GM21360 (cell line): ENCODE results near the gene CHIA.

Source experiments
- ATAC-seq: cut with Tn5 transposase; IDR thresholded peaks from one replicate; pipeline ENCODE4 v1.9.1; 2021; ENCODE audit warnings: mild to moderate bottlenecking, moderate library complexity; ENCODE audit not compliant: unreplicated experiment

Gene CHIA

GRCh38 chr1:111290630-111291029 lies at the start of gene CHIA:
Gene CHIA, plus strand, starts transcription at chr1:111290851. Its CDS starts 19,617 bp downstream, at chr1:111310468.
- no peak for ATAC-seq

DNA sequence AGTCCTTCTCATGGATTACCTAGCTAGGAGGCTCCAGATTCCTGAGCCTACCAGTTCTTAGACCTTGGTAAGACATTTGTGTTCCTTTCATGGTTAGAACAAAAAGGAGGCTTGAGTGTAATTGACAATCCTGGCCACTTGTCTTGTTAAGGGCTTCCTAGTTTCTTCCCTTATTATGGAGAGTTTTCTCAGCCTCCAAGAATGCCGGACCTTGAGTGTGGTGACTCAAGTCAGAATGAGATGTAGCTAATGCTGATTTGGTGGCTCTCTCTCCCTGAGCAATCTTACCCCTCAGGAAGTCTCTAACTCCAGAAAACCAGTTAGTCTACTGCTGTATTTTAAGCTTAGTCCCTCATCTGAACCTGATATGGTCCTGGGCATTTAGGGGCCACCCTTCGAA lies 48.9 kb upstream of the CHIA start:
- ATAC-seq = no peak

DNA sequence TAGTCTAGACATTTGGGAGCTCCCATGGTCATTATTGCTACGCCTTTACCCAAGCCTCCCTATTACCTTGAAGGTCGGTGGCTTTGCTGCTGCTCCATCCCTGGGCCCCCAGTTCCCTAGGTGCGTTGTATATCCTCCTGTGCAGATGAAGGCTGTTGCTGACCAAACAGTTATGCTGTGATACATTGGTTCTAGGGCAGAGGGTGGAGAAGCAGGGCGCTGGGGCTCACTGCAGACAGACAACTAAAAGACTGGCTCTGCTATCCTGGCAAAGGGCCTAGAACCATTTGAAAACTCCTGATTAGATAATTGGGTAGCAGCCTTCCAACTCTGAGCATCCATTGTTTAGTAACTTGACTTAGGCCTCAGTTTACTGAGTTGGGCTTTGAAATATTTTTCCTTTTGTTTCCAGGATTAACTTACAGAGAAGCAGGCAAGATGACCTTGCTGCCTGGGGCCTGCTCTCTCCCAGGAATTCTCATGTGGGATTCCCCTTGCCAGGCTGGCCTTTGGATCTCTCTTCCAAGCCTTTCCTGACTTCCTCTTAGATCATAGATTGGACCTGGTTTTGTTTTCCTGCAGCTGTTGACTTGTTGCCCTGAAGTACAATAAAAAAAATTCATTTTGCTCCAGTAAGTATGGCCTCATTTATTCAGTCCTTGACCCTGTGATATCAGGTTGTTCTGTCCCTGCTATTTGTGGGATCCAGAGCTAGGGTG lies 47.7 kb upstream of the CHIA start:
- ATAC-seq = no peak

DNA sequence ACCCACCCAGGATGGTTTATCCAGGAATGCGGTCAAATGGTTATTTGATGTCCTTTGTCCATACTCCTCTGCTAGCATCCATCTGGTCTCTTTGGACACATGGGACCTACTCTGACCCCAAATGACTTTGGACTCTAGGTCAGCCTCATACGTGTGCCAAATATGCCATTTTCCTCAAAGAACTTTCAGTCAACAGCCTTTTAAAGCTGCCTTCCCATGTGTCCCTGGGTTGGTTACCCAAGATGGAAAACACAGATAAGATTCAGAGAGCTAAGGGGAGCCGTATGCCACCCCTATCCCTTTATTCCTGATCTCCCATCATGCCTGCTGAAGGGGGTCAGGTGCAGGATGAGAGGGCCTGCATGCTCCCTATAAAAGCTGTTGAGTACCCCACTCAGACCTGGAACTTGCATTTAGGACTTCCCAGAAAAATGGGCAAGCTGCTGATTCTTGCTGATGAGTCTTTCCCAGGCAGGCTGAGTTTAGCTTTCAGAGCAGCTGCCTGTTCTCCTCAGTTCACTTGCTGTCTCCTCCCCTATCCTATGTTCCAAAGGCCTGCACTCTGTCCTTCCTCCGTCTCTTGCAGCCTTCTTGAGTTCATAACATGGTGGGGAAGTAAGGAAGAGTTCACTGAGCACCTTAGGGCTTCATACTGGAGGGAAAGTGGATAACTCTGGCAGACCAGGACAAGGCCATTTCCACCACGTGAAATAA lies 43.4 kb upstream of the CHIA start:
- ATAC-seq = no peak

- ATAC-seq = no peak
Measured at GRCh38 chr1:111249960-111250359, 40.7 kb upstream of the CHIA start.

GRCh38 chr1:111251570-111251969 lies 39.1 kb upstream of the CHIA start:
- ATAC-seq = no peak

GRCh38 chr1:111252786-111253185 lies 37.9 kb upstream of the CHIA start:
- no peak for ATAC-seq

DNA sequence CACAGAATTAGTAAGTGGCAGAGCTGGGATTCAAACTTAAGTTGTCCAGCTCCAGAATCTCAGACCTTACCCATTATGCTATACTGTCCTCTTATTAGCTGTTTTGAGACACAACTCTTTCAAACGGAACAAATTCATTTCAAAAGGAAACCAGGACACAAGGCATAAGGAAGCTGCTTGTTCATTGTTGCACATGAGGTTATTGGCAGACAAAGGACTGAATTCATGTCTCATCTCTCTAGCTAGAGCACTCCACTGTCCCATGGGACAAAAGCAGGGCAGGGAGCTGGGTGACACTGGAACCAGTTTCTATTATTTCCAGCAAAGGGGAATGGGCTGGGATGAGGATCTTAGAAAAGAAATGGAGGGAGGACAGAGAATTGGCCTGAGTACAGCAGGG lies 36.8 kb upstream of the CHIA start:
- no peak for ATAC-seq

DNA sequence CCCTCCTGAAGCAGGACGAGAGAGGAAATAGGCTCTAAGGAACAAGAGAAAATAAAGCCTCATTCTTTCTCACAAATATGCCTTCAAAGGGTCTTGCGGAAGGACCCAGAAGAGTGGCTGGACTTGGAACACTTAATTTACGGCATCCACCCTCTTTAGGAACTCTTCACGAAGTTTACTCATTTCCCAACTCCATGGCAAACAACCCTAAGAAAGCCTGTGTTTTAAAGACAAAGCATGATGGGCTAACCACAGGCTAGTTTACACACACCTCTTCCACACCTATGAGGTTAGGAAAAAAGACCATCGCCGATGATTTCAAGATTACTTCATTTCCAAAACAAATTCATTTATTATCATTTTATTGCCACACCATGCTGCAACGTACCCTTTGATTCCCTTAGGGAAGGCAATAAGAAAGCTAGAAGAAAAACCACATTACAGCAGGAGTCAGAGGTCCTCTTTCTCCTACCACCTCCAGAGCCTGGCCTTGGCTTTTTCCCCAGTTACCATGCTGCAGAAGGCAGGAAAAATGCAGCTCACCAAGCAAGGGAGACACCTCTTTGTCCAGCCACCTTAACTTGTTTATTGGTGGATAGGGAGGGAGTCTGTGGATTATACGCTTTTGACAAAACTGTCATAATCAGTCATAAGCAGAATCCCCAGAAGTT lies 33.5 kb upstream of the CHIA start:
- ATAC-seq = no peak

- ATAC-seq = no peak
Measured at GRCh38 chr1:111267801-111268508, 22.7 kb upstream of the CHIA start.

GRCh38 chr1:111269825-111270406 lies 20.7 kb upstream of the CHIA start:
- no peak for ATAC-seq

- no peak for ATAC-seq
Measured at GRCh38 chr1:111270771-111271463, 19.7 kb upstream of the CHIA start.

DNA sequence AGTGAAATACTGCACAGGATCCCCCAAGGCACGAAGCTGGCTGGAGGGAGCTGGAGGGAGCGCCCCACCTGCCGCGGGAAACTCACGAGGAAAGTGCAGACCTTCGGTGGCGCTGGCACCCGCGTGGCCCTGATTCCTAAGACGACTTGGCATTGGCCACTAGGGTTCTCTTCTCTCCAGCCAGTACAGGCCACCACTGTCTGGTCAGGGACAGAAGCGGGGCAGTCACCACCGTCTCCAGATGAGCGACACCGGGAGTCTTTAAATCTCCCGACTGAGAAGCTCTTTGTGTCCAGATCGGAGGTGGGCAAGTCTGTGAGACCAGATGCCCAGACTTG lies 19.2 kb upstream of the CHIA start:
- no peak for ATAC-seq

DNA sequence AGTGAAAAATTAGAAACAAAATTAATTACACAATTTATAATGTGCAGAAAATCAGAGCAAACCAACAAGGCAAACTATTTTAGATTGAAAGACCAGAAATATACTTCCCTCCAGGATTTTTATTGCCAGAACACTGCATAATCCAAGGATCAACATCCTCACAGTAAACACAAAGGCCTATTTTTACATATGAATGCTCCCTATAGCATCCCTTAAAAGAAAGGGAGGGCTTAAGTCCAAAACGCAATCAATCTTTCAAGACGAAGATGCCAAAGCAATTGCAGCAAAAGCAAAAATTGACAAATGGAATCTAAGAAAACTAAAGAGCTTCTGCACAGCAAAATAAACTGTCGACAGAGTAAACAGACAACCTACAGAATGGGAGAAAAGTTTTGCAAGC lies 18.6 kb upstream of the CHIA start:
- ATAC-seq = no peak

DNA sequence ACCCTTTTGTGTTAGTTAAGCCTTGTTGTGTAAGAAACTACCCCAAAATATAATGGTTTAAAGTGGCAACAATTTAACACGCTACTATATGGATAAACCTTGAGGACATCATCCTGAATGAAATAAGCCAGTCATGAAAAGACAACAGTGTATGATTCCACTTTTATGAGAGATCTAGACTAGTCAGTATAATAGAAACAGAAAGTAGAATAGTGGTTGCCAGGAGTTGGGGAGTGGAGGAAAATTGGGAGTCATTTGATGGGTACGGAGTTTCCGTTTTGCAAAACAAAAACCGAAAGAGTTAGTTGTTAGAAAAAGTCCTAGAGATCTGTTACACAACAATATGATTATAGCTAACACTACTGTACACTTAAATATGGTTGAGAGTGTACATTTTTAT lies 16.0 kb upstream of the CHIA start:
- no peak for ATAC-seq

DNA sequence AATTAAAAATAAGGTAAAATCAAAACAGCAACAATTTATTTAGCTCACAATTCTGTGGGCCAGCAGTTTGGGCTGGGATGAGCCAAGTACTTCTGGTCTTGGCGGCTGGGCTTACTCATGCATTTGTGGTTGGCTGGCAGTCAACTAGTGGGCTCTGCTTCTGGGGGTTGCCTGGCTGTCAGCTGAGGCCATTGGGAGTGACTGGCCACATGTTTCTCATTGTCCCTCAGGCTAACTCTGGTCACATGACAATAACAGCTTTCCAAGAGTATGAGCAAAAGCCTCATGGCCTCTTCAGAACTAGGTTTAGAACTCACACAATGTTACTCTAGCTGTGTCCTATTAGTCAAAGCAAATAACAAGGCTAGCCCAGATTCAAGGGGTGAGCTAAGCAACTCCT lies 15.6 kb upstream of the CHIA start:
- ATAC-seq = no peak

GRCh38 chr1:111275780-111276433 lies 14.7 kb upstream of the CHIA start:
- ATAC-seq = no peak

DNA sequence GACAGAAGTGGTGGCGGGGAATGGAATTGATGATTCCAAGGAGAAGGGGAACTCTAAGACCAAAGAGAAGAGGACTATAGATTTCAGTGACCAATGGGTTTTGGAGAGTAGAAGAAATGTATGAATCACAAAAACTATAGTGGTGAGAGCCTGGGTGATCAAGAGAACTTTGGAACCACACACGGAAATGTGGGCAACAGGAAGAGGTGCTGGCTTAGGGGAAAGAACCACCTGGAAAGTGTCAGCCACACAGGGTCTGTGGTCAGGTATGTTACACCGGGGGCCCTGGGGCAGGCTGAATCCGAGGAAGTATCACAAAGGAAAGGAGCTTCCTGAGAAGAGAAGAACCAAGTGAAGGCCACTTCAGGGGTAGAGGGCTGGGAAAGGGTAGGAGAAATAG lies 11.5 kb upstream of the CHIA start:
- ATAC-seq = no peak

GRCh38 chr1:111280267-111280666 lies 10.4 kb upstream of the CHIA start:
- ATAC-seq = no peak

DNA sequence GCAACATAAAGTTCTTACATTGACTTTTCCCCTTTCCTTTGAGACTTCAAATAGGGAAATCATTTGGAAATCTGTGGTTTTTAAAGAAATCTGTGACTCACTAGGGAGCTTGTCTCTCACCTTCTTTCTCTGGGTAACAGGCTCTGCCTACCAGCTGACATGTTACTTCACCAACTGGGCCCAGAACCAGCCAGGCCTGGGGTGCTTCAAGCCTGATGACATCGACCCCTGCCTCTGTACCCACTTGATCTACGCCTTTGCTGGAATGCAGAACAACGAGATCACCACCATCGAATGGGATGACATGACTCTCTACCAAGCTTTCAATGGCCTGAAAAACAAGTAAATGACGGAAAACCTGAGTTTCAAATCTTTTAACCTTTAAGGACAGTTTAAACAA lies 9.2 kb upstream of the CHIA start:
- no peak for ATAC-seq
